CD14-positive monocyte (primary cell): ENCODE measurements around the gene PRDM5. TPM values are rescaled to one million over a fixed set of nuclear protein-coding genes. Genes with fewer than 3 reads are reported as not detected.

ENCODE experiments used
- DNase-seq, 3 donors: peaks; one replicate each; pipeline ENCODE4 v3.0.0-alpha.2; 2011 to 2022
- H2AFZ ChIP-seq: 2 replicates; pipeline ENCODE4 v1.6.0; 2012; ENCODE audit warnings: mild to moderate bottlenecking, low read depth, low read length, inconsistent platforms; ENCODE audit not compliant: insufficient read depth, poor library complexity, severe bottlenecking
- H3K27ac ChIP-seq, 2 donors: 1 replicate in 1 of 2; 2 replicates in 1 of 2; pipeline ENCODE4 v1.5.1; 2012 to 2013; ENCODE audit warnings: low read length in 2 of 2, control low read depth in 1 of 2, inconsistent platforms in 1 of 2, low read depth in 1 of 2, mild to moderate bottlenecking in 1 of 2
- H3K27me3 ChIP-seq, 2 donors: one replicate each; pipeline versions ENCODE4 v1.6.0 to v1.6.1; 2011 to 2013; ENCODE audit warnings: low read length in 2 of 2; ENCODE audit not compliant: control insufficient read depth in 2 of 2, insufficient read depth in 2 of 2
- H3K36me3 ChIP-seq, 2 donors: replicated peaks in 1 of 2; 1 replicate in 1 of 2; 2 replicates in 1 of 2; pipeline versions ENCODE4 v1.5.1 to v1.6.1; 2012 to 2013; ENCODE audit warnings: low read length in 2 of 2, control low read depth in 1 of 2, inconsistent platforms in 1 of 2, mild to moderate bottlenecking in 1 of 2; ENCODE audit not compliant: insufficient read depth in 2 of 2, control insufficient read depth in 1 of 2
- H3K4me1 ChIP-seq, 2 donors: 1 replicate in 1 of 2; 2 replicates in 1 of 2; pipeline versions ENCODE4 v1.5.1 to v1.6.1; 2012 to 2013; ENCODE audit warnings: low read length in 2 of 2, control low read depth in 1 of 2, inconsistent platforms in 1 of 2, mild to moderate bottlenecking in 1 of 2, moderate library complexity in 1 of 2; ENCODE audit not compliant: insufficient read depth in 2 of 2, control insufficient read depth in 1 of 2
- H3K4me2 ChIP-seq: replicated peaks from 2 replicates; pipeline ENCODE3; 2012; ENCODE audit warnings: low read length, moderate library complexity, mild to moderate bottlenecking; ENCODE audit not compliant: poor library complexity, severe bottlenecking; ENCODE audit errors: extremely low read depth
- H3K4me3 ChIP-seq, 3 experiments: fragments of 200-600 bp in 1 of 3; sonication (generic) in 1 of 3; replicated peaks in 1 of 3; 1 replicate in 2 of 3; 2 replicates in 1 of 3; pipeline ENCODE4 v1.5.1; 2011 to 2013; ENCODE audit warnings: low read length in 3 of 3, mild to moderate bottlenecking in 3 of 3, control low read depth in 2 of 3, low read depth in 2 of 3, inconsistent platforms in 1 of 3, moderate library complexity in 1 of 3
- H3K79me2 ChIP-seq: 2 replicates; pipeline ENCODE4 v1.6.0; 2012; ENCODE audit warnings: mild to moderate bottlenecking, control low read depth, inconsistent platforms, low read length, moderate library complexity; ENCODE audit not compliant: insufficient read depth
- H3K9ac ChIP-seq: 2 replicates; pipeline ENCODE4 v1.6.0; 2017; ENCODE audit warnings: low read length, mild to moderate bottlenecking; ENCODE audit not compliant: insufficient read depth, poor library complexity, severe bottlenecking
- H3K9me3 ChIP-seq, 2 donors: replicated peaks in 1 of 2; 1 replicate in 1 of 2; 2 replicates in 1 of 2; pipeline versions ENCODE4 v1.5.1 to v1.6.1; 2012 to 2013; ENCODE audit warnings: low read length in 2 of 2, control low read depth in 1 of 2; ENCODE audit not compliant: control insufficient read depth in 1 of 2, insufficient read depth in 1 of 2
- H4K20me1 ChIP-seq: 2 replicates; pipeline ENCODE4 v1.6.0; 2012; ENCODE audit warnings: mild to moderate bottlenecking, low read length, control low read depth, moderate library complexity; ENCODE audit not compliant: insufficient read depth
- H3K27ac Mint-ChIP-seq, 7 donors: one replicate each; pipeline ENCODE4 v1.8.0; 2020; ENCODE audit warnings: mild to moderate bottlenecking in 7 of 7, mixed read lengths in 7 of 7, moderate library complexity in 6 of 7, inconsistent platforms in 2 of 7
- H3K27me3 Mint-ChIP-seq, 3 donors: one replicate each; pipeline ENCODE4 v1.8.0; 2021 to 2022; ENCODE audit warnings: low read depth in 3 of 3, mild to moderate bottlenecking in 3 of 3, mixed read lengths in 3 of 3, moderate library complexity in 3 of 3, inconsistent platforms in 1 of 3
- H3K36me3 Mint-ChIP-seq, 2 donors: one replicate each; pipeline ENCODE4 v1.8.0; 2020; ENCODE audit warnings: mixed read lengths in 2 of 2, inconsistent platforms in 1 of 2, mild to moderate bottlenecking in 1 of 2
- H3K4me1 Mint-ChIP-seq: one replicate; pipeline ENCODE4 v1.8.0; 2020; ENCODE audit warnings: mild to moderate bottlenecking, mixed read lengths
- H3K4me3 Mint-ChIP-seq, 2 donors: one replicate each; pipeline ENCODE4 v1.8.0; 2020; ENCODE audit warnings: mild to moderate bottlenecking in 2 of 2, mixed read lengths in 2 of 2, moderate library complexity in 1 of 2
- H3K9me3 Mint-ChIP-seq, 7 donors: one replicate each; pipeline ENCODE4 v1.8.0; 2020 to 2022; ENCODE audit warnings: mixed read lengths in 7 of 7, mild to moderate bottlenecking in 6 of 7, moderate library complexity in 6 of 7, inconsistent platforms in 2 of 7
- WGBS: methylation state at CpG from one replicate; pipeline ENCODE4 v1.1.5; 2013; ENCODE audit warnings: missing lambda C conversion rate; ENCODE audit not compliant: insufficient coverage; 5-methylcytosine and 5-hydroxymethylcytosine counted together
- intact Hi-C, 2 donors: fragments of 100-400 bp; cut with micrococcal nuclease; formaldehyde crosslinking; loops; one replicate each; pipeline versions ENCODE4 v1.15.0 to v1.15.1; 2023
- polyA plus RNA-seq, 3 donors: library from polyadenylated mRNA; depleted of rRNA in 1 of 3; unstranded in 2 of 3; stranded (reverse) in 1 of 3; fragments of 300-500 nt in 2 of 3; fragments of >200 nt in 1 of 3; fragmentation: Illumina TruSeq in 2 of 3; gene quantifications; 1 replicate in 2 of 3; 2 replicates in 1 of 3; pipeline ENCODE4 v1.2.3, GENCODE V29; 2012 to 2021
- TF ChIP-seq, protein P1 (sequence below): fragments of 200-600 bp; IDR thresholded peaks from one replicate; pipeline ENCODE4 v1.8.0; 2022; ENCODE audit warnings: antibody characterized with exemption, mild to moderate bottlenecking

Gene PRDM5
- polyA plus RNA-seq, 3 donors = 0.12 to 0.25 (median 0.17) TPM

DNA sequence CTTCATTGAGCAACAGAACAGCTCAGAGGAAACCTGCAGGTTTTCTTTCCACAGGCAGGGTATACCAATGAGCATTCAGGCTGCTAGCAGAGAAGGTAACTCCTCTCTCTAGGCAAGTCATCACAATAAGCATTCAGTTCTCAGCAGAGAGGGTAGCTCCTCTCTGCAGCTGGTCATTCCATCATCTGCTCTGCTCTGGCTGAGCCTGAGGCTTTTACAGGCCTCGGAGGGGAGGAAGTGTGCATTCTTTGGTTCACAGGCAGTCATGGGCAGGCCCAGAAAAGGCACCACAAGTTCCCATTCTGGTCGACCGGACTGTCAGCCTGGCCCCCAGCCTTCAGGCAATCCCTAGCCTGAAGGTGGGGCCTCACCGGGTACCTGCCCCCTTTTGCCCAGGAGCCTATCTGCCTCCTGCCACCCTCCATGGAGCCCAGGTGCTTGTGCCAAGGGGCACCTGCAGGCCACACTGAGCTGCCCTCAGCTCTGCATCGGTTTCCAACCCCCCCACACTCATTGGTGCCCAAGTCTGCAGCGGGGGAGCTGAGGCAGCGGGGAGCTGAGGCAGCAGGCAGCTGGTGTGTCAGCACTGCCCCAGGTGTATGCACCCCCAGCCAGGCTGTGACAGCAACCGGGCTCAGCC, 83.1 kb downstream of the PRDM5 start:
- WGBS = 88% methylated on average over 8 of the region's 8 CpGs
- H3K27ac ChIP-seq = no peak overlapping the region
- H3K36me3 Mint-ChIP-seq = no peaks in the 10 kb centered on the region
- no peak overlapping the region for H3K27ac Mint-ChIP-seq
- H3K4me3 Mint-ChIP-seq = no peak overlapping the region
- intact Hi-C loops = no loop called here
- H3K4me3 ChIP-seq = no peak overlapping the region
- no peaks in the 10 kb centered on the region for H3K79me2 ChIP-seq
- H3K27me3 Mint-ChIP-seq = no peaks in the 10 kb centered on the region
- H2AFZ ChIP-seq = no peak overlapping the region
- peaks cover 0 to 7% (median 3%) of the 10 kb centered on the region in 7 donors for H3K9me3 Mint-ChIP-seq
- no peaks in the 10 kb centered on the region for H3K36me3 ChIP-seq
- TF ChIP-seq, protein P1, sequence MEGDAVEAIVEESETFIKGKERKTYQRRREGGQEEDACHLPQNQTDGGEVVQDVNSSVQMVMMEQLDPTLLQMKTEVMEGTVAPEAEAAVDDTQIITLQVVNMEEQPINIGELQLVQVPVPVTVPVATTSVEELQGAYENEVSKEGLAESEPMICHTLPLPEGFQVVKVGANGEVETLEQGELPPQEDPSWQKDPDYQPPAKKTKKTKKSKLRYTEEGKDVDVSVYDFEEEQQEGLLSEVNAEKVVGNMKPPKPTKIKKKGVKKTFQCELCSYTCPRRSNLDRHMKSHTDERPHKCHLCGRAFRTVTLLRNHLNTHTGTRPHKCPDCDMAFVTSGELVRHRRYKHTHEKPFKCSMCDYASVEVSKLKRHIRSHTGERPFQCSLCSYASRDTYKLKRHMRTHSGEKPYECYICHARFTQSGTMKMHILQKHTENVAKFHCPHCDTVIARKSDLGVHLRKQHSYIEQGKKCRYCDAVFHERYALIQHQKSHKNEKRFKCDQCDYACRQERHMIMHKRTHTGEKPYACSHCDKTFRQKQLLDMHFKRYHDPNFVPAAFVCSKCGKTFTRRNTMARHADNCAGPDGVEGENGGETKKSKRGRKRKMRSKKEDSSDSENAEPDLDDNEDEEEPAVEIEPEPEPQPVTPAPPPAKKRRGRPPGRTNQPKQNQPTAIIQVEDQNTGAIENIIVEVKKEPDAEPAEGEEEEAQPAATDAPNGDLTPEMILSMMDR = no peak
- no peaks in the 10 kb centered on the region for H4K20me1 ChIP-seq
- peaks cover 3 to 16% of the 10 kb centered on the region in 2 donors for H3K9me3 ChIP-seq
- H3K27me3 ChIP-seq = no peaks in the 10 kb centered on the region
- no peak overlapping the region for H3K4me2 ChIP-seq
- no peaks in the 10 kb centered on the region for H3K4me1 Mint-ChIP-seq
- DNase-seq = no peak
- no peak overlapping the region for H3K9ac ChIP-seq
- no peaks in the 10 kb centered on the region for H3K4me1 ChIP-seq

DNA sequence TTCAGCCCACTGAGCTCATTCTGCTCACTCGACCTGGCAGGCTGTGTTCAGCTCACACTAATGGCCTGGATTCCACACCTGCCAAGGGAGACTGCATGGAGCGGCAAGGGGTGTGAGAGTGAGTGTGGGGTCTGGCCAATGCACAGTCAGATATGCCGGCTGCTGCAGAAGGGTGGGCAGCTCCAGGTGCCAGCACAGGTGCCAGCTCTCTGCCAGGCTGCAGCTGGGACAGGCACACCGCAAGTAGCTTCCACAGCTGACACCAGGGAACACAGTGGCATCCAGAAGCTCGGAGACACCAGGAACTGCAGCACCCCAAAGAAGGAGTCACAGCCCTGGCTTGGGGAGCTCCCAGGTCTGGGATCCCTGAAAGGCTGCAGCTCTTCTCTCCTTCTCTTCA, 83.7 kb downstream of the PRDM5 start:
- no peaks in the 10 kb centered on the region for H3K36me3 Mint-ChIP-seq
- Histone ChIP-seq H3K36me3 (no peaks in the 10 kb centered on the region), H3K4me2 (no peak overlapping the region), H4K20me1 (no peaks in the 10 kb centered on the region), H3K27me3 (no peaks in the 10 kb centered on the region), H3K9me3 (peaks cover 9 to 20% of the 10 kb centered on the region in 2 donors), H3K4me1 (no peaks in the 10 kb centered on the region), H3K79me2 (no peaks in the 10 kb centered on the region), H3K9ac (no peak overlapping the region), H2AFZ (no peak overlapping the region), H3K4me3 (no peak overlapping the region), H3K27ac (no peak overlapping the region)
- H3K4me3 Mint-ChIP-seq = no peak overlapping the region
- peaks cover 1 to 13% (median 9%) of the 10 kb centered on the region in 7 donors for H3K9me3 Mint-ChIP-seq
- no peaks in the 10 kb centered on the region for H3K4me1 Mint-ChIP-seq
- TF ChIP-seq, protein P1 = no peak
- DNase-seq = no peak
- H3K27me3 Mint-ChIP-seq = no peaks in the 10 kb centered on the region
- 96% methylated on average over 5 of the region's 5 CpGs for WGBS
- H3K27ac Mint-ChIP-seq = no peak overlapping the region
- intact Hi-C loops = no loop called here
